WTC11 (cell line): Measurements from ENCODE around the gene ELMO1. TPM values are rescaled to one million over a fixed set of nuclear protein-coding genes. Genes with fewer than 3 reads are reported as not detected.

ENCODE experiments used
- ATAC-seq: fragments of 200-7000 bp; cut with Tn5 transposase; 2 replicates; pipeline ENCODE4 v1.10.0; 2021; ENCODE audit warnings: mild to moderate bottlenecking, moderate library complexity
- CTCF ChIA-PET: fragments of 300-600 bp; sonication (Branson Sonifier 250); formaldehyde crosslinking; loops from one replicate; lab custom pipeline; 2021; ENCODE audit warnings: antibody characterized with exemption; lab: Charles Lee
- POLR2A ChIA-PET: fragments of 350-600 bp; sonication (Branson Sonifier 250); formaldehyde crosslinking; loops from one replicate; lab custom pipeline; 2021; ENCODE audit warnings: antibody characterized with exemption; lab: Charles Lee
- DNase-seq: peaks from one replicate; pipeline ENCODE4 v3.0.0; 2021; ENCODE audit warnings: low spot score
- H3K27ac Mint-ChIP-seq: 2 replicates; pipeline ENCODE4 v1.8.0; 2021; ENCODE audit warnings: mixed read lengths
- H3K27me3 Mint-ChIP-seq: 2 replicates; pipeline ENCODE4 v1.8.0; 2021; ENCODE audit warnings: low read depth, mild to moderate bottlenecking, moderate library complexity, mixed read lengths
- H3K36me3 Mint-ChIP-seq: 2 replicates; pipeline ENCODE4 v1.8.0; 2021; ENCODE audit warnings: mixed read lengths
- H3K4me1 Mint-ChIP-seq: 2 replicates; pipeline ENCODE4 v1.8.0; 2022; ENCODE audit warnings: mixed read lengths
- H3K4me3 Mint-ChIP-seq: 2 replicates; pipeline ENCODE4 v1.8.0; 2021; ENCODE audit warnings: mild to moderate bottlenecking, moderate library complexity, mixed read lengths
- H3K9me3 Mint-ChIP-seq: 2 replicates; pipeline ENCODE4 v1.8.0; 2021; ENCODE audit warnings: mixed read lengths
- EMX1 ChIP-seq: fragments of 250-450 bp; sonication (Bioruptor Pico); IDR thresholded peaks from 2 replicates; pipeline ENCODE4 v1.8.0; 2021; ENCODE audit warnings: mild to moderate bottlenecking
- ETV6 ChIP-seq: sonication (generic); formaldehyde crosslinking; IDR thresholded peaks from 2 replicates; pipeline ENCODE4 v1.8.1; 2022; ENCODE audit warnings: mild to moderate bottlenecking, missing genetic modification reagents
- FOXP4 ChIP-seq: sonication (generic); formaldehyde crosslinking; IDR thresholded peaks from 2 replicates; pipeline ENCODE4 v1.8.0; 2022; ENCODE audit warnings: mild to moderate bottlenecking, missing genetic modification reagents
- GRHL2 ChIP-seq: fragments of 250-450 bp; sonication (Bioruptor Pico); IDR thresholded peaks from 2 replicates; pipeline ENCODE4 v1.8.0; 2022; ENCODE audit warnings: mild to moderate bottlenecking, moderate library complexity; ENCODE audit not compliant: insufficient replicate concordance, severe bottlenecking
- HMGA2 ChIP-seq: fragments of 250-450 bp; sonication (Bioruptor Pico); IDR thresholded peaks from 2 replicates; pipeline ENCODE4 v1.4.0; 2021; ENCODE audit warnings: mild to moderate bottlenecking, moderate library complexity
- IRF2 ChIP-seq: sonication (generic); formaldehyde crosslinking; IDR thresholded peaks from 2 replicates; pipeline ENCODE4 v1.8.0; 2022; ENCODE audit warnings: low read depth, missing genetic modification reagents, borderline replicate concordance
- KAT7 ChIP-seq: sonication (generic); formaldehyde crosslinking; IDR thresholded peaks from 2 replicates; pipeline ENCODE4 v1.8.1; 2023; ENCODE audit warnings: missing genetic modification reagents, mild to moderate bottlenecking, borderline replicate concordance
- PRDM15 ChIP-seq: sonication (generic); formaldehyde crosslinking; IDR thresholded peaks from 2 replicates; pipeline ENCODE4 v1.8.0; 2022; ENCODE audit warnings: missing genetic modification reagents
- PREB ChIP-seq: sonication (generic); formaldehyde crosslinking; IDR thresholded peaks from 2 replicates; pipeline ENCODE4 v1.8.1; 2022; ENCODE audit warnings: mild to moderate bottlenecking, missing genetic modification reagents, moderate library complexity, borderline replicate concordance
- RELA ChIP-seq: sonication (generic); formaldehyde crosslinking; IDR thresholded peaks from 2 replicates; pipeline ENCODE4 v1.8.1; 2022; ENCODE audit warnings: missing genetic modification reagents, mild to moderate bottlenecking, borderline replicate concordance
- TCF7 ChIP-seq: sonication (generic); formaldehyde crosslinking; IDR thresholded peaks from 2 replicates; pipeline ENCODE4 v1.8.0; 2022; ENCODE audit warnings: mild to moderate bottlenecking, low read depth, missing genetic modification reagents, moderate library complexity
- USF1 ChIP-seq: sonication (generic); formaldehyde crosslinking; IDR thresholded peaks from 2 replicates; pipeline ENCODE4 v1.8.0; 2022; ENCODE audit warnings: mild to moderate bottlenecking, missing genetic modification reagents
- ZNF396 ChIP-seq: fragments of 250-450 bp; sonication (Bioruptor Pico); IDR thresholded peaks from 2 replicates; pipeline ENCODE4 v1.8.0; 2021; ENCODE audit warnings: mild to moderate bottlenecking, moderate library complexity, borderline replicate concordance
- ZNF423 ChIP-seq: fragments of 250-450 bp; sonication (Bioruptor Pico); IDR thresholded peaks from 2 replicates; pipeline ENCODE4 v2.1.2; 2022; ENCODE audit warnings: mild to moderate bottlenecking, moderate library complexity
- ZNF532 ChIP-seq: fragments of 250-450 bp; sonication (Bioruptor Pico); IDR thresholded peaks from 2 replicates; pipeline ENCODE4 v1.9.0; 2021; ENCODE audit warnings: mild to moderate bottlenecking, borderline replicate concordance
- total RNA-seq: library from RNA; stranded (reverse); gene quantifications from 3 replicates; pipeline ENCODE4 v1.2.3, GENCODE V29; 2021
- TF ChIP-seq, protein P1 (sequence below): sonication (generic); formaldehyde crosslinking; IDR thresholded peaks from 2 replicates; pipeline ENCODE4 v1.8.0; 2023; ENCODE audit warnings: mild to moderate bottlenecking, missing genetic modification reagents

ELMO1 gene
- total RNA-seq, 1 experiment from 2014 or later: 19.4 TPM

GRCh38 chr7:37336259-37336658 lies 112.4 kb downstream of the ELMO1 start:
- DNase-seq: no peak
- Mint-ChIP-seq H3K4me3 (no peak overlapping the region), H3K36me3 (peaks cover 12% of the 10 kb centered on the region), H3K9me3 (peaks cover 11% of the 10 kb centered on the region), H3K4me1 (peaks cover 10% of the 10 kb centered on the region), H3K27ac (no peak overlapping the region), H3K27me3 (no peaks in the 10 kb centered on the region)
- CTCF ChIA-PET: no interaction called here
- TF ChIP-seq ZNF423 (no peak), ZNF532 (CRISPR knock-in tag) (no peak), ETV6 (CRISPR knock-in tag) (no peak), PREB (CRISPR knock-in tag) (no peak), TCF7 (CRISPR knock-in tag) (no peak), IRF2 (CRISPR knock-in tag) (no peak), EMX1 (no peak), PRDM15 (CRISPR knock-in tag) (no peak), KAT7 (CRISPR knock-in tag) (no peak), GRHL2 (no peak), FOXP4 (CRISPR knock-in tag) (no peak), USF1 (CRISPR knock-in tag) (no peak), RELA (CRISPR knock-in tag) (no peak), ZNF396 (CRISPR knock-in tag) (no peak), HMGA2 (CRISPR knock-in tag) (no peak)
- TF ChIP-seq, protein P1, sequence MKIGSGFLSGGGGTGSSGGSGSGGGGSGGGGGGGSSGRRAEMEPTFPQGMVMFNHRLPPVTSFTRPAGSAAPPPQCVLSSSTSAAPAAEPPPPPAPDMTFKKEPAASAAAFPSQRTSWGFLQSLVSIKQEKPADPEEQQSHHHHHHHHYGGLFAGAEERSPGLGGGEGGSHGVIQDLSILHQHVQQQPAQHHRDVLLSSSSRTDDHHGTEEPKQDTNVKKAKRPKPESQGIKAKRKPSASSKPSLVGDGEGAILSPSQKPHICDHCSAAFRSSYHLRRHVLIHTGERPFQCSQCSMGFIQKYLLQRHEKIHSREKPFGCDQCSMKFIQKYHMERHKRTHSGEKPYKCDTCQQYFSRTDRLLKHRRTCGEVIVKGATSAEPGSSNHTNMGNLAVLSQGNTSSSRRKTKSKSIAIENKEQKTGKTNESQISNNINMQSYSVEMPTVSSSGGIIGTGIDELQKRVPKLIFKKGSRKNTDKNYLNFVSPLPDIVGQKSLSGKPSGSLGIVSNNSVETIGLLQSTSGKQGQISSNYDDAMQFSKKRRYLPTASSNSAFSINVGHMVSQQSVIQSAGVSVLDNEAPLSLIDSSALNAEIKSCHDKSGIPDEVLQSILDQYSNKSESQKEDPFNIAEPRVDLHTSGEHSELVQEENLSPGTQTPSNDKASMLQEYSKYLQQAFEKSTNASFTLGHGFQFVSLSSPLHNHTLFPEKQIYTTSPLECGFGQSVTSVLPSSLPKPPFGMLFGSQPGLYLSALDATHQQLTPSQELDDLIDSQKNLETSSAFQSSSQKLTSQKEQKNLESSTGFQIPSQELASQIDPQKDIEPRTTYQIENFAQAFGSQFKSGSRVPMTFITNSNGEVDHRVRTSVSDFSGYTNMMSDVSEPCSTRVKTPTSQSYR (CRISPR knock-in tag): no peak
- POLR2A ChIA-PET: no interaction called here
- no peak for ATAC-seq
